Upper lobe of left lung (tissue), 6 donors: ENCODE results near the gene SCTR. TPM values are rescaled to one million over a fixed set of nuclear protein-coding genes. Genes with fewer than 3 reads are reported as not detected.
A peak's percentile ranks its signal among the peaks of the same experiment; 100 is the strongest.

Experiments used
- ATAC-seq, 2 donors: fragments of 200-7000 bp; cut with Tn5 transposase; one replicate each; pipeline ENCODE4 v1.9.1; 2022; ENCODE audit warnings: mild to moderate bottlenecking in 2 of 2, moderate library complexity in 2 of 2; ENCODE audit not compliant: low FRiP score in 2 of 2
- DNase-seq, 2 donors: peaks; one replicate each; pipeline ENCODE4 v3.0.0-alpha.2; 2019 to 2020
- H3K27ac ChIP-seq, 4 donors: fragments of 200-600 bp; sonication (generic); one replicate each; pipeline ENCODE4 v1.5.1; 2016 to 2019
- H3K27me3 ChIP-seq, 4 donors: fragments of 200-600 bp; sonication (generic); one replicate each; pipeline ENCODE4 v1.5.1; 2017 to 2019
- H3K36me3 ChIP-seq, 4 donors: fragments of 200-600 bp; sonication (generic); one replicate each; pipeline ENCODE4 v1.5.1; 2016 to 2019
- H3K4me1 ChIP-seq, 4 donors: fragments of 200-600 bp; sonication (generic); one replicate each; pipeline ENCODE4 v1.5.1; 2018 to 2019
- H3K4me3 ChIP-seq, 4 donors: fragments of 200-600 bp; sonication (generic); one replicate each; pipeline ENCODE4 v1.5.1; 2017 to 2019; ENCODE audit warnings: mild to moderate bottlenecking in 2 of 4, moderate library complexity in 1 of 4
- H3K9me3 ChIP-seq, 4 donors: fragments of 200-600 bp; sonication (generic); one replicate each; pipeline ENCODE4 v1.5.1; 2018 to 2019
- CTCF ChIP-seq, 6 experiments: fragments of 450-650 bp in 4 of 6; fragments of 200-600 bp in 2 of 6; sonication (generic) in 2 of 6; IDR thresholded peaks; one replicate each; pipeline ENCODE4 v1.5.1; 2016 to 2019; ENCODE audit warnings: antibody characterized with exemption in 6 of 6
- EP300 ChIP-seq, 4 donors: sonication (generic); formaldehyde crosslinking; IDR thresholded peaks; one replicate each; pipeline ENCODE4 v1.5.1; 2017; ENCODE audit warnings: antibody characterized with exemption in 4 of 4, control low read depth in 2 of 4
- POLR2A ChIP-seq, 4 donors: fragments of 450-650 bp; IDR thresholded peaks; one replicate each; pipeline ENCODE4 v1.5.1; 2016 to 2017; ENCODE audit warnings: antibody characterized with exemption in 4 of 4, mild to moderate bottlenecking in 2 of 4
- POLR2AphosphoS5 ChIP-seq, 2 donors: sonication (generic); formaldehyde crosslinking; IDR thresholded peaks; one replicate each; pipeline ENCODE4 v1.5.1; 2017; ENCODE audit warnings: antibody characterized with exemption in 2 of 2
- WGBS, 2 donors: methylation state at CpG; one replicate each; pipeline ENCODE4 v1.1.5; 2017 to 2018; 5-methylcytosine and 5-hydroxymethylcytosine counted together
- total RNA-seq, 6 donors: library from RNA; depleted of rRNA in 4 of 6; stranded (reverse); fragments of >200 nt in 4 of 6; gene quantifications; one replicate each; pipeline versions ENCODE4 v1.1.0 to v1.2.1, GENCODE V29; 2016 to 2021
- donor health status: DM: no; HTN: no; CAD: no; lungs with moderate emphysema.
- donor health status: DM: no; HTN: yes; CAD: no; lungs with severe emphysema.

The SCTR gene
- total RNA-seq, 6 donors from 2014 or later = 3.2 to 52.5 (median 16.6) TPM

DNA sequence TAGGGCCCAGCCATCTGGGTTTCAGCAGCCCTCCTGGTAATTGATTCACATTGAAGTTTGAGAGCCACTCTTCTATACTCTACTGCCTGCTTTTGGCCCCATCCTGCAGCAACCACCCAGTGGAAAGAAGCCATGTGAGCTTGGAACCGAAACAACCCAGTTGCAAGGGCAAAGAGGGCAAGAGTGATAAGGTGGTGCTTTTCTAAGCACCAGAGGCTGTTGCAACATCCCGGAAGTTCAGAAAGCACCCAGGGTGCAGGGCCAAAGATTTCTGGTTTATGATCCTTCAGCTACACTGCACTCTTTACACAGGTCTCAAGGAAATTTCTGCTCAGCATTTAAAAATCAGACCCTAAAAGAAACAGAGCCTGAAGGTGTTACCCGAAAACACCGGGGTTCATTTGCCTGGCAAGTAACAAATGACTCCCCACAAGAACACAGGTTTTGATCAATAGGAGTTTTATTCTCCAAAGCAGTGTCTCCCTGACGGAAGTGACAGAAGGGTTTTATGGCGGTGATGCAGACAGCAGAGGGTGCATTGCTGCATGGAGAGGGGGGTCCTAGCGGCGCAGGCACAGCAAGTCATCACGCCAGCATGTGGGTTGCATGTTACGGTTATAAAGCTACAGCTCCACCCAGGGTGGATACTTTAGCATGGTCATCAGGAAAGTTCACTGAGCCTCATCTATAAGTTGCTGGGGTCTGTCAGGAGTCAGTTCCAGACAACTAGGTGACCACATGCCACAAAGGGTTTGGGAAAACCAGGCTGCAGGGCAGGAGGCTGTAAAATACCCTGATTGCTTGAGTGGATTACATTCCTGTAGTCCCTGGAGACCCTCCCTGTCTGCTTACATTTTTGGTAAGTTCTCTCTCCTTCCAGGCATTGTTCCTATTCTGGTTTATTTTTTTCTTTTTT, 121.4 kb downstream of the SCTR start:
- ATAC-seq (peak; percentile 49 to 64), DNase-seq (peak in 1 of 2 donors; percentile 81)
- TF ChIP-seq CTCF (IDR thresholded peaks at IDR 0.05) (no peak), POLR2AphosphoS5 (IDR thresholded peaks at IDR 0.05) (no peak), POLR2A (IDR thresholded peaks at IDR 0.05) (no peak), EP300 (IDR thresholded peaks at IDR 0.05) (peak in 1 of 4 donors; percentile 41)
- Histone ChIP-seq H3K4me3 (no peak overlapping the region), H3K27me3 (no peaks in the 10 kb centered on the region), H3K36me3 (no peaks in the 10 kb centered on the region), H3K27ac (peak overlapping the region in 2 of 4 donors; percentile 50 to 64), H3K4me1 (peaks cover under 1 to 12% (median 7%) of the 10 kb centered on the region in 4 donors), H3K9me3 (no peaks in the 10 kb centered on the region)
- WGBS, 2 donors = 64 to 67% methylated on average over 9 to 10 of the region's 10 CpGs

- H3K4me3 ChIP-seq = no peak overlapping the region
- WGBS, 2 donors = 89 to 94% methylated on average over 5 of the region's 5 CpGs
Measured at GRCh38 chr2:119402106-119402505, 122.2 kb downstream of the SCTR start.

GRCh38 chr2:119397196-119397595, 127.1 kb downstream of the SCTR start:
- peak in 1 of 2 donors; percentile 59 for DNase-seq
- WGBS, 2 donors = 87 to 90% methylated on average over 3 to 6 of the region's 6 CpGs
- no peak for ATAC-seq
- TF ChIP-seq POLR2A (IDR thresholded peaks at IDR 0.05) (no peak), POLR2AphosphoS5 (IDR thresholded peaks at IDR 0.05) (no peak), CTCF (IDR thresholded peaks at IDR 0.05) (no peak), EP300 (IDR thresholded peaks at IDR 0.05) (no peak)
- Histone ChIP-seq H3K4me3 (no peak overlapping the region), H3K27ac (no peak overlapping the region), H3K4me1 (no peaks in the 10 kb centered on the region), H3K36me3 (no peaks in the 10 kb centered on the region), H3K9me3 (no peaks in the 10 kb centered on the region), H3K27me3 (no peaks in the 10 kb centered on the region)

More at GRCh38 chr2:119402106-119402505, 122.2 kb downstream of the SCTR start:
- no peak overlapping the region for H3K27ac ChIP-seq
- H3K9me3 ChIP-seq = no peaks in the 10 kb centered on the region
- H3K27me3 ChIP-seq = no peaks in the 10 kb centered on the region
- H3K36me3 ChIP-seq = no peaks in the 10 kb centered on the region
- peaks cover 0 to 12% (median 6%) of the 10 kb centered on the region in 4 donors for H3K4me1 ChIP-seq
- no peak for DNase-seq
- no peak for ATAC-seq
- TF ChIP-seq POLR2A (IDR thresholded peaks at IDR 0.05) (no peak), POLR2AphosphoS5 (IDR thresholded peaks at IDR 0.05) (no peak), EP300 (IDR thresholded peaks at IDR 0.05) (no peak), CTCF (IDR thresholded peaks at IDR 0.05) (no peak)

GRCh38 chr2:119393971-119394748, 130.1 kb downstream of the SCTR start:
- H3K27ac ChIP-seq = no peak overlapping the region
- no peak overlapping the region for H3K4me3 ChIP-seq
- TF ChIP-seq POLR2AphosphoS5 (IDR thresholded peaks at IDR 0.05) (no peak), CTCF (IDR thresholded peaks at IDR 0.05) (no peak), EP300 (IDR thresholded peaks at IDR 0.05) (no peak), POLR2A (IDR thresholded peaks at IDR 0.05) (no peak)
- no peaks in the 10 kb centered on the region for H3K36me3 ChIP-seq
- H3K4me1 ChIP-seq = peaks cover 8 to 11% (median 10%) of the 10 kb centered on the region in 4 donors
- WGBS, 2 donors = 80 to 84% methylated on average over 3 of the region's 3 CpGs
- no peaks in the 10 kb centered on the region for H3K27me3 ChIP-seq
- no peak for ATAC-seq
- DNase-seq = no peak
- H3K9me3 ChIP-seq = no peaks in the 10 kb centered on the region

Other genes starting within 250 kb of the SCTR start
- gene C2orf76, start 157.6 kb downstream of the SCTR start, total RNA-seq = 10 to 100 TPM in 2 of 6 donors, 1 to 10 TPM in 3, not detected in 1; 3.3 to 14.7 (median 6.2) TPM
- 100 to 1,000 TPM in 5 of 6 donors, 10 to 100 TPM in 1; 60.8 to 250 (median 159) TPM for gene DBI, start 157.5 kb downstream of the SCTR start, total RNA-seq
- 10 to 100 TPM in 5 of 6 donors, 1 to 10 TPM in 1; 9.3 to 28.5 (median 14.5) TPM for gene TMEM37, start 92.6 kb downstream of the SCTR start, total RNA-seq
- gene CFAP221, start 20.0 kb upstream of the SCTR start, total RNA-seq = 10 to 100 TPM; 13.9 to 67.5 (median 30.9) TPM
- gene TMEM177, start 154.7 kb upstream of the SCTR start, total RNA-seq = 1 to 10 TPM; 4.1 to 9.4 (median 6.0) TPM
- 100 to 1,000 TPM in 1 of 6 donors, 10 to 100 TPM in 5; 15.3 to 112 (median 35.9) TPM for gene PTPN4, start 235.4 kb upstream of the SCTR start, total RNA-seq